A673 (cell line): ENCODE results near the gene MARK1. TPM values are rescaled to one million over a fixed set of nuclear protein-coding genes. Genes with fewer than 3 reads are reported as not detected.

Source experiments
- BruUV-seq: library from RNA; stranded (reverse); fragments of 400-500 nt; replicated peaks from 2 replicates; lab custom pipeline; 2021; lab: Mats Ljungman, UMichigan
- CTCF ChIA-PET: fragments of 300-600 bp; sonication (Branson Sonifier 250); formaldehyde crosslinking; loops from one replicate; lab custom pipeline; 2022; ENCODE audit warnings: antibody characterized with exemption; lab: Charles Lee
- POLR2A ChIA-PET: fragments of 300-600 bp; sonication (Branson Sonifier 250); formaldehyde crosslinking; loops from one replicate; lab custom pipeline; 2022; ENCODE audit warnings: antibody characterized with exemption; ENCODE audit not compliant: low non-redundant PET; lab: Charles Lee
- DNase-seq: peaks from one replicate; pipeline ENCODE4 v3.0.0-alpha.2; 2015; ENCODE audit warnings: low spot score
- H3K27ac ChIP-seq: fragments of 200-600 bp; sonication (generic); 2 replicates; pipeline ENCODE4 v1.5.1; 2016; ENCODE audit warnings: mixed run types, low read depth, mild to moderate bottlenecking, mixed read lengths, antibody characterized with exemption, low read length; ENCODE audit not compliant: poor library complexity, severe bottlenecking
- H3K27me3 ChIP-seq: fragments of 200-600 bp; sonication (generic); replicated peaks from 2 replicates; pipeline ENCODE4 v1.6.1; 2017; ENCODE audit warnings: mixed run types, low read depth, mild to moderate bottlenecking, mixed read lengths, antibody characterized with exemption, low read length; ENCODE audit not compliant: insufficient read depth, poor library complexity
- H3K36me3 ChIP-seq: fragments of 200-600 bp; sonication (generic); 2 replicates; pipeline ENCODE4 v1.6.1; 2016; ENCODE audit warnings: mixed run types, mild to moderate bottlenecking, mixed read lengths, antibody characterized with exemption, low read length; ENCODE audit not compliant: insufficient read depth, poor library complexity, severe bottlenecking
- H3K4me1 ChIP-seq: fragments of 200-600 bp; sonication (generic); 2 replicates; pipeline ENCODE4 v1.6.1; 2017; ENCODE audit warnings: mixed run types, mild to moderate bottlenecking, mixed read lengths, antibody characterized with exemption, low read length; ENCODE audit not compliant: insufficient read depth, poor library complexity, severe bottlenecking
- H3K4me3 ChIP-seq: fragments of 200-600 bp; sonication (generic); 2 replicates; pipeline ENCODE4 v1.5.1; 2016; ENCODE audit warnings: low read depth, mixed run types, mild to moderate bottlenecking, mixed read lengths, low read length; ENCODE audit not compliant: poor library complexity, severe bottlenecking
- H3K9me3 ChIP-seq: fragments of 200-600 bp; sonication (generic); 2 replicates; pipeline ENCODE4 v1.6.1; 2016; ENCODE audit warnings: mixed run types, low read depth, mild to moderate bottlenecking, mixed read lengths, antibody characterized with exemption, low read length; ENCODE audit not compliant: poor library complexity, severe bottlenecking
- CTCF ChIP-seq: fragments of 300-800, 200-600 bp; sonication (generic); conservative IDR thresholded peaks from 2 replicates; pipeline ENCODE4 v1.5.1; 2017; ENCODE audit warnings: low read depth, mild to moderate bottlenecking, antibody characterized with exemption, low read length, moderate library complexity, mixed read lengths
- EZH2 ChIP-seq: fragments of 200-600 bp; sonication (generic); IDR thresholded peaks from 2 replicates; pipeline ENCODE4 v1.6.1; 2017; ENCODE audit warnings: borderline replicate concordance, low read depth, mild to moderate bottlenecking, mixed read lengths, antibody characterized with exemption, low read length; ENCODE audit not compliant: poor library complexity, severe bottlenecking
- intact Hi-C: fragments of 100-400 bp; cut with micrococcal nuclease; formaldehyde crosslinking; loops from one replicate; pipeline ENCODE4 v1.10.0; 2022; ENCODE audit not compliant: unreplicated experiment
- total RNA-seq: library from RNA; stranded (reverse); gene quantifications from 2 replicates; pipeline ENCODE4 v1.2.3, GENCODE V29; 2021

MARK1 gene
- total RNA-seq, 1 experiment from 2014 or later, result 5.1 TPM

GRCh38 chr1:220687809-220688208 is 159.9 kb downstream of the MARK1 start:
- H3K4me3 ChIP-seq, result no peak overlapping the region
- CTCF ChIA-PET, result no interaction called here
- TF ChIP-seq CTCF, result no peak
- TF ChIP-seq EZH2, result no peak
- POLR2A ChIA-PET, result no interaction called here
- H3K27ac ChIP-seq, result no peak overlapping the region
- no TSS peak for BruUV-seq
- H3K36me3 ChIP-seq, result no peaks in the 10 kb centered on the region
- no peaks in the 10 kb centered on the region for H3K9me3 ChIP-seq
- peaks cover 4% of the 10 kb centered on the region for H3K4me1 ChIP-seq
- no peak for DNase-seq
- peaks cover 27% of the 10 kb centered on the region for H3K27me3 ChIP-seq
- intact Hi-C loops, result no loop called here

GRCh38 chr1:220689666-220690065 is 161.7 kb downstream of the MARK1 start:
- BruUV-seq, result no TSS peak
- no peak for DNase-seq
- POLR2A ChIA-PET, result no interaction called here
- TF ChIP-seq EZH2 (no peak), CTCF (no peak)
- peaks cover 44% of the 10 kb centered on the region for H3K27me3 ChIP-seq
- H3K4me1 ChIP-seq, result peaks cover 4% of the 10 kb centered on the region
- no peak overlapping the region for H3K27ac ChIP-seq
- no peaks in the 10 kb centered on the region for H3K9me3 ChIP-seq
- peak overlapping the region; percentile 49 for H3K4me3 ChIP-seq
- intact Hi-C loops, result no loop called here
- CTCF ChIA-PET, result no interaction called here
- H3K36me3 ChIP-seq, result no peaks in the 10 kb centered on the region

- peak; percentile 62 for DNase-seq
- POLR2A ChIA-PET, result no interaction called here
- CTCF ChIA-PET, result interaction anchor here (0.6 kb wide), 2 partner anchors 9 to 44 kb away, joined by 3 to 4 read pairs; no protein-coding TSS in a partner anchor
- Histone ChIP-seq H3K27me3 (peaks cover 51% of the 10 kb centered on the region), H3K9me3 (no peaks in the 10 kb centered on the region), H3K27ac (no peak within 1 kb of the TSS), H3K4me1 (peaks cover 4% of the 10 kb centered on the region), H3K4me3 (peak within 1 kb of the TSS; percentile 49), H3K36me3 (no peaks in the 10 kb centered on the region)
- intact Hi-C loops, result no loop called here
- BruUV-seq, result no TSS peak
- TF ChIP-seq EZH2 (no peak), CTCF (peak; percentile 88)
These were observed 162.5 kb downstream of the MARK1 start, which contains the start of gene C1orf115 for GRCh38 chr1:220690140-220691052. C1orf115 (plus strand) TSS chr1:220690363; CDS start chr1:220690403, 40 bp downstream.
